ENCODE data around the gene CASKIN2. TPM values are rescaled to one million over a fixed set of nuclear protein-coding genes. Genes with fewer than 3 reads are reported as not detected.

The CASKIN2 gene
- polyA plus RNA-seq, 2 of the 4 experiments (the other 2 are of a cell fraction), result 3.6 to 11.2 TPM

GRCh38 chr17:75502721-75503329 is 12.5 kb downstream of the CASKIN2 start (continued):
- TF ChIP-seq, protein P1, sequence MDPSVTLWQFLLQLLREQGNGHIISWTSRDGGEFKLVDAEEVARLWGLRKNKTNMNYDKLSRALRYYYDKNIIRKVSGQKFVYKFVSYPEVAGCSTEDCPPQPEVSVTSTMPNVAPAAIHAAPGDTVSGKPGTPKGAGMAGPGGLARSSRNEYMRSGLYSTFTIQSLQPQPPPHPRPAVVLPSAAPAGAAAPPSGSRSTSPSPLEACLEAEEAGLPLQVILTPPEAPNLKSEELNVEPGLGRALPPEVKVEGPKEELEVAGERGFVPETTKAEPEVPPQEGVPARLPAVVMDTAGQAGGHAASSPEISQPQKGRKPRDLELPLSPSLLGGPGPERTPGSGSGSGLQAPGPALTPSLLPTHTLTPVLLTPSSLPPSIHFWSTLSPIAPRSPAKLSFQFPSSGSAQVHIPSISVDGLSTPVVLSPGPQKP (IDR thresholded peaks at IDR 0.05; ENCODE audit: low read depth, low read length), result no peak
- TF ChIP-seq ZC3H11A (IDR thresholded peaks at IDR 0.05), result no peak

DNA sequence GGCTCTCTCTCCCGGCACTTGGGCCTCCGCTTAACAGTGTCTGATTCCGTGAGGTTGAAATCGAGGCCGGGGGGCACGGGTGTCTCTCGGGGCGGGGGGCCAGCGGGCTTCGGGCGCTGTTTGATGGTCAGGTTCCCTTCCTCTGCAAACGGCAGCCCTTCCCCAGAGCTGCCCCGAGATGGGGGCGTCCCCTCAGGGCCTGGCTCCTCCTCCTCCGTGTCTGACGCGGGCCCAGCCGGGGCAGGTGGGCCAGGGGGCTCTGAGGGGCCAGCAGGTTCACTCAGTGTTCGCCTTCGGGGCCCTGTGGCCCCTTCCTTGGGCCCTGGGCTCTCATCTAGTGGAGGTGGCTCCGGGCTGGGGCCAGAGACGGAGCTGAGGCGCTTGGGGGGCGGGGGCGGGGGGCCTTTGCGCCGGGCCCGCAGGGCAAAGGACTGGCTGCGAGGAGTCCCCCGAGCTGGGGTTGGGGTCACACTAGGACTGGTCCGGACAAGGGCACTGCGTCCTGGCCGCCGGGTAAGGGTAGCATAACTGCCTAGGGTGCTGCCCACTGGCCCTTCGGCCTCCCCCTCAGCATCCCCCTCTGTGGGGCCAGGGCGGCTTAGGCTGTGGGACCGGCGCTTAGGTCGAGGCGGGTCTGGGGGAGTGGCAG is 13.1 kb downstream of the CASKIN2 start:
- no peak for DNase-seq (ENCODE audit: low read depth in 1 of 2, low spot score in 1 of 2)
- POLR2A ChIA-PET, result interaction anchor here (0.6 to 1.1 kb wide), 2 partner anchors 14 to 413 kb away, joined by 3 to 9 read pairs; partner anchors contain the start of gene TSEN54
- TF ChIP-seq HEYL (CRISPR knock-in tag; IDR thresholded peaks at IDR 0.05), result no peak
- TF ChIP-seq, protein P2, sequence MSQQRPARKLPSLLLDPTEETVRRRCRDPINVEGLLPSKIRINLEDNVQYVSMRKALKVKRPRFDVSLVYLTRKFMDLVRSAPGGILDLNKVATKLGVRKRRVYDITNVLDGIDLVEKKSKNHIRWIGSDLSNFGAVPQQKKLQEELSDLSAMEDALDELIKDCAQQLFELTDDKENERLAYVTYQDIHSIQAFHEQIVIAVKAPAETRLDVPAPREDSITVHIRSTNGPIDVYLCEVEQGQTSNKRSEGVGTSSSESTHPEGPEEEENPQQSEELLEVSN (IDR thresholded peaks at IDR 0.05; ENCODE audit: borderline replicate concordance, low read depth), result no peak
- TF ChIP-seq POLR2AphosphoS2 (conservative IDR thresholded peaks at IDR 0.05; ENCODE audit: low read length), result no peak
- TF ChIP-seq HES2 (IDR thresholded peaks at IDR 0.05), result no peak
- TF ChIP-seq TFCP2L1 (CRISPR knock-in tag; IDR thresholded peaks at IDR 0.05), result no peak
- no peak for TF ChIP-seq NFE2L2 (conservative IDR thresholded peaks at IDR 0.05; ENCODE audit: low read length)
- no peak for TF ChIP-seq RCOR1 (IDR thresholded peaks at IDR 0.05; ENCODE audit: low read depth, low read length)
- TF ChIP-seq ESRRA (IDR thresholded peaks at IDR 0.05; ENCODE audit: borderline replicate concordance, low read length), result no peak
- TF ChIP-seq MAFK (IDR thresholded peaks at IDR 0.05; ENCODE audit: partially characterized antibody), result no peak
- no peak for TF ChIP-seq RNF2 (IDR thresholded peaks at IDR 0.05; ENCODE audit: borderline replicate concordance, low read depth)
- TF ChIP-seq KDM5A (IDR thresholded peaks at IDR 0.05), result no peak
- no peak for TF ChIP-seq SREBF2 (IDR thresholded peaks at IDR 0.05)
- TF ChIP-seq, protein P3, sequence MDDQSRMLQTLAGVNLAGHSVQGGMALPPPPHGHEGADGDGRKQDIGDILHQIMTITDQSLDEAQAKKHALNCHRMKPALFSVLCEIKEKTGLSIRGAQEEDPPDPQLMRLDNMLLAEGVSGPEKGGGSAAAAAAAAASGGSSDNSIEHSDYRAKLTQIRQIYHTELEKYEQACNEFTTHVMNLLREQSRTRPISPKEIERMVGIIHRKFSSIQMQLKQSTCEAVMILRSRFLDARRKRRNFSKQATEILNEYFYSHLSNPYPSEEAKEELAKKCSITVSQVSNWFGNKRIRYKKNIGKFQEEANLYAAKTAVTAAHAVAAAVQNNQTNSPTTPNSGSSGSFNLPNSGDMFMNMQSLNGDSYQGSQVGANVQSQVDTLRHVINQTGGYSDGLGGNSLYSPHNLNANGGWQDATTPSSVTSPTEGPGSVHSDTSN (IDR thresholded peaks at IDR 0.05), result no peak
- no peak for TF ChIP-seq EHMT2 (IDR thresholded peaks at IDR 0.05; ENCODE audit: low read depth)
- TF ChIP-seq ZC3H11A (IDR thresholded peaks at IDR 0.05), result no peak
- TF ChIP-seq POLR2A (IDR thresholded peaks at IDR 0.05; ENCODE audit: low read length), result no peak
- no peak for TF ChIP-seq CBX8 (IDR thresholded peaks at IDR 0.05)
- Histone ChIP-seq H3K4me3 (no peak overlapping the region), H3K4me2 (no peak overlapping the region), H3K27ac (no peak overlapping the region), H3K4me1 (no peaks in the 10 kb centered on the region), H3K9me3 (no peaks in the 10 kb centered on the region)
- CTCF ChIA-PET, result interaction anchor here (0.6 to 6.4 kb wide), 18 partner anchors 11 to 388 kb away, joined by 3 to 55 read pairs (median 8); partner anchors contain the start of genes SMIM5 and TSEN54
- ATAC-seq, result no peak
- 86% methylated on average over 26 of the region's 40 CpGs for WGBS (ENCODE audit: missing lambda C conversion rate)
- FAIRE-seq, result no peak

DNA sequence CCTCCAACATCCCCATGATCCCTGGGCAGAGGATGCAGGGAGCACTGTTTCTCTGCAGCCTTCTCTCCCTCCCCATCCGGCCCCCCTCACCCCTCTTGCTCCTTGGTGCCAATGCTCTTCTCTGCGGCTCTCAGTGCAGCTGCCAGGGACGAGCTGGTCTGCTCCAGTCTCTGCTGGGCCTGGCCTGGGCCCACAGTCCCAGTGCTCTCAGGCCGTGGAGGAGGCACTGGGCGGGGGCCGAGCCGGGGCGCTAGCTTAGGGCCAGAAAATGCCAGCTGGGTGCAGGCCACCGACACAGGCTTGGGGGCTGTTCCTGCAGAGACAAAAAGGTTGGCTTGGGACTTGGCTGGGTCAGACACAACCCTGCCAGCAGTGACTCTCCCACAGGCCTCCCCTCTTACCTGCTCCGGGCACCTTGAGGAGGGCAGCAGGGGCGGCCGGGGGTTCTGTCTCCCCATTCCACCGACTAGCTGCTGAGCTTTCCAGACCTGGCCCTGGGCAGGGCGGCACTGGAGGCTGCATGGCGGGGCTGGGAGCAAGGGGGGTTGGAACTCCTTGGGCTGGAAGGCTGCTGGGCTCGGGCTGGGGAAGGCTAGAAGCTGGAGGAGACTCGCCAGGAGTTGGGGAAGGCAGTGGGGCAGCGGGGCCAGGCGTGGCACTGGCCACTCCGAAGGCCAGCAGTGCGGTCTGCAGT is 13.8 kb downstream of the CASKIN2 start:
- FAIRE-seq (no peak), ATAC-seq (no peak), DNase-seq (ENCODE audit: low read depth in 1 of 2, low spot score in 1 of 2) (no peak)
- Histone ChIP-seq H3K4me1 (no peaks in the 10 kb centered on the region), H3K4me3 (no peak overlapping the region), H3K4me2 (no peak overlapping the region), H3K27ac (no peak overlapping the region), H3K9me3 (no peaks in the 10 kb centered on the region)
- 90% methylated on average over 17 of the region's 21 CpGs for WGBS (ENCODE audit: missing lambda C conversion rate)
- ChIA-PET POLR2A (no interaction called here), CTCF (interaction anchor here (0.6 to 6.4 kb wide), 12 partner anchors 8 to 293 kb away, joined by 3 to 55 read pairs (median 6); partner anchors contain the start of genes SMIM5 and TSEN54)
- TF ChIP-seq PHF8 (IDR thresholded peaks at IDR 0.05; ENCODE audit: borderline replicate concordance, low read depth) (no peak), FOXS1 (CRISPR knock-in tag; IDR thresholded peaks at IDR 0.05) (no peak), KDM1A (IDR thresholded peaks at IDR 0.05; ENCODE audit: low read depth) (no peak), TP53 (CRISPR knock-in tag; IDR thresholded peaks at IDR 0.05) (no peak), JUNB (IDR thresholded peaks at IDR 0.05) (no peak), CHD2 (IDR thresholded peaks at IDR 0.05; ENCODE audit: low read length, partially characterized antibody) (no peak), MYC (IDR thresholded peaks at IDR 0.05; ENCODE audit: borderline replicate concordance, low read length) (no peak)
- TF ChIP-seq, protein P1 (IDR thresholded peaks at IDR 0.05; ENCODE audit: low read depth, low read length), result no peak
- TF ChIP-seq, protein P3 (IDR thresholded peaks at IDR 0.05), result no peak

All from A549 (cell line).